ENCODE data around the gene SPINK14.

GRCh38 chr5:148162038-148162437 is 6.3 kb upstream of the SPINK14 start:
- no peak for TF ChIP-seq TAF1 (IDR thresholded peaks at IDR 0.05; ENCODE audit: low read depth, low read length)
- no peak for TF ChIP-seq POLR2A (IDR thresholded peaks at IDR 0.05; ENCODE audit: low read depth, low read length)
- TF ChIP-seq POLR2AphosphoS5 (IDR thresholded peaks at IDR 0.05; ENCODE audit: low read depth, low read length) = no peak
- no peak for TF ChIP-seq SPI1 (IDR thresholded peaks at IDR 0.05; ENCODE audit: low read depth, low read length)
- no peak for TF ChIP-seq PAX5 (IDR thresholded peaks at IDR 0.05; ENCODE audit: insufficient read depth, low read length, severe bottlenecking)

Measured in GM12891 (cell line).